UCSD-AML1 (cell line): ENCODE results near the gene ACVRL1.
"Not testable (repeated sequence)": the region's sequence is repeated elsewhere in the genome, so short reads cannot be mapped to it uniquely, and the experiment has no call there.

Experiments
- DNase-seq: peaks from one replicate; lab custom pipeline; 2025; ENCODE audit not compliant: unreplicated experiment; lab: John Stamatoyannopoulos, UW

ACVRL1 gene

GRCh38 chr12:51873251-51873994 is 33.9 kb upstream of the ACVRL1 start:
- no peak for DNase-seq

- no peak for DNase-seq
These were observed 33.3 kb upstream of the ACVRL1 start for GRCh38 chr12:51874000-51874399.

- DNase-seq, result no peak
These were observed 32.8 kb upstream of the ACVRL1 start for GRCh38 chr12:51874486-51874885.

DNA sequence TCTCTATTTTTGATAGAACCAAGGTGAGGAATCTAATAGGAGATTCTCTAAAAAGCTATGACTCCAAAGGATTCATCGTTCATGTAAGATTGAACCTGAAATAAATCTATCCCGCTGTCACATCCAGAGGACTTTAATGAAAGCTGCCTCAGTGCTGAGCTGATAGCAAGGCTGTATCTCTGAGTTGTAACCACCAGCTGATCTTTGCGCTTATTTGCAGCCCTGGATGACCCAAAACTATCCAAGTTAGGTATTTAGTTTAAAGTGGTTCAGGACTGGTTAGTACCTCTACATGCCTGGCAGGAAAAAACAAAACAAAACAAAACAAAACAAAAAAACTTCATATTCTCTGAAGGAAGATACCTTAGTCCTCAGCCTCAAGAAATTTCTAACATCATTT is 28.2 kb upstream of the ACVRL1 start:
- DNase-seq, result no peak

DNA sequence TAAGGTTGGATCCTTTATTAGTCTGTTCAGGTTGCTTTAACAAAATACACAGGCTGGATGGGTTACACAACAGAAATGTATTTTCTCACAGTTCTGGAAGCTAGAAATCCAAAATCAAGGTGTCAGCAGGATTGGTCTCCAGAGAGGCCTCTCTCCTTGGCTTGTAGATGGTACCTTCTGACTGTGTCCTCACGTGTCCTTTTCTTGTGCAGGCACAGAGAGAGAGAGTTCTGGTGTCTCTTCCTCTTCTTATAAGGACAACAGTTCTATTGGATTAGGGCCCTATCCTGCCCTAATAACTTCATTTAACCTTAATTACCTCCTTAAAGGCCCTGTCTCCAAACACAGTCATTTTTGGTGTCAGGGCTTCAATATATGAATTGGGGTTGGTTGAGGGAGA is 24.0 kb upstream of the ACVRL1 start:
- DNase-seq, result no peak

DNA sequence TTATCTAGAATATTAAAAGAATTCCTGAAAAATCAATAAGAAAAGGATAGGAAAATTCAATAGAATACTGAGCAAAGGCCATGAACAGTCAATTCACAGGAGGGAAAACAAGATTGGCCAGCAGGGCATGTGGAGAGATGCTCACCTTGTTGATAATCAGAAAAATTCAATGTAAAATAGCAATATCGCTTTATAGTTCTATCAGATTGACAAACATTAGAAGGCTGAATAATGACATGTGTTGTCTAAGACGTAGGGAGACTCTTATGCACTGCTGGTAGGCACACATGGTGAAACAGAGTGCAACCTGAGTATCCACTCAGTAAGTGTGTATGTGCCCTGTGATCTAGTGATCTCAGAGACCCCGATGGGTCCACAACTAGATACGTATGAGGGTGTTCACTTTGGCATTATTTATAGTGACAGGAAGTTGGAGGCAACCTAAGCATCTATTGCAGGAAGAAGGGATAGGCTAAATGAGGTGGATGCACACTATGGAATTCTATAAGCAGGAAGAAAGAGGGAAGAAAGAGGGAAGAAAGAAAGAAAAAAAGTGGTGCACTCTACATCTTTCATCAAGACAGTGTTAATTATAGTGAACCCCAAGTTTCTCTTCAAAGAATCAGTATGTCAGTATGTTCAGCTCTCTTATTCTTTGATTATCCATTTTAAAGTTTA is 23.2 kb upstream of the ACVRL1 start:
- no peak for DNase-seq

DNA sequence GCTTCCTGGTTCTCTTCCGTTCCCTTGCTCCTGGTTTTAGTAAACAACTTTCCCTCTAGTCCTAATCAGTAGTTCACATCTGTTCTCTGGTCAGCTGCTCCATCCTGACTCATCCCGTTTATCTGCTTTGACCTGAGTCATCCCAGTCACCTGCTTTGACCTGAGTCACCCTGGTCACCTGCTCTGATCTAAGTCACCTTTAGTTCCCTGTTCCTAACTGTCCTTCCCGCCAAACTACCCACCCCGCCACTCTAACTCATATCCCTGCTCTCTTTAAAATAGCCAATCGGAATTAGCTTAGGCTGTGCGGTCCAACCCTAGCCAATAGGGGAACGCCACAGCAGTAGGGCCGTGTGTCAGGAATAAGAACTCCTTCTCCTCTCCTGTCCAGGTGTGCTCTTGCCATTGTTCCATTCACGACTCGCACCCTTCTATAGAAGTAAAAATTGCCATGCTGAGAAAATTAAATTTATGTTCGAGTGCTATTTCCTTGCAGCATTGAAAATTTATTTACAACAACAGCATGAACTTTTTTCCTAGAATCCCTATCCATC is 22.6 kb upstream of the ACVRL1 start:
- DNase-seq, result no peak

- DNase-seq, result not testable (repeated sequence)
These were observed 21.8 kb upstream of the ACVRL1 start for GRCh38 chr12:51885294-51886020.

DNA sequence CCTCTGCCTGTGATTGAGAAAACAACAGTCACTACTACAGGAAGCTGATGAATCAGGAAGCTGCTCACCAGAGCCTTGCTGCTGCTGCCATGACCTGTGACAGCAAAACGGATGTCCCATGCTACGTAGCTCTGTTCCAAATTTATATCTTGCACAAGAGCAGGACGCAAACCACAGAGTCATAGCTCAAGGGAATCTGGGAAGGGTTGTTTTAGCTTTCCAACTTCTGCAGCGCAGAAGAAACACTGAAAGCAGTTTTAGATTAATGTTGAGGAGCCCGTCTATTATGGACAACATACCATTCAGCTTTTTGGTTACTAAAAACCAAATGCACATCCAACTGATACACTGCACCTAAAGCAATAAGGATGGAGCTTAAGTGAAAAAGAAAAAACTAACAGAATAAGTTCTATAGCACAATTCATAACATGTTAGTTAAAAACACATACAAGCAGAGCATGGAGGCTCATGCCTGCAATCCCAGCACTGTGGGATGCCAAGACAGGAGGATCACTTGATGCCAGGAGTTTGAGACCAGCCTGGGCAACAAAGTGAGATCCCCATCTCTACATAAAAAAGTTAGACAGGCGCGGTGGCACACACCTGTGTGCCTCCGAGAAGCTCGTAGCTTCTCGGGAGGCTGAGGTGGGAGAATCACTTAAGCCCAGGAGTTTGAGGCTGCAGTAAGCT is 21.1 kb upstream of the ACVRL1 start:
- peak; percentile 65 for DNase-seq

- DNase-seq, result no peak
These were observed 19.6 kb upstream of the ACVRL1 start, which contains the start of gene ANKRD33 for GRCh38 chr12:51887476-51888315. Gene ANKRD33, plus strand, starts transcription at chr12:51888103. Its CDS starts 84 bp downstream, at chr12:51888187.

- no peak for DNase-seq
These were observed 18.7 kb upstream of the ACVRL1 start for GRCh38 chr12:51888316-51889215.

DNA sequence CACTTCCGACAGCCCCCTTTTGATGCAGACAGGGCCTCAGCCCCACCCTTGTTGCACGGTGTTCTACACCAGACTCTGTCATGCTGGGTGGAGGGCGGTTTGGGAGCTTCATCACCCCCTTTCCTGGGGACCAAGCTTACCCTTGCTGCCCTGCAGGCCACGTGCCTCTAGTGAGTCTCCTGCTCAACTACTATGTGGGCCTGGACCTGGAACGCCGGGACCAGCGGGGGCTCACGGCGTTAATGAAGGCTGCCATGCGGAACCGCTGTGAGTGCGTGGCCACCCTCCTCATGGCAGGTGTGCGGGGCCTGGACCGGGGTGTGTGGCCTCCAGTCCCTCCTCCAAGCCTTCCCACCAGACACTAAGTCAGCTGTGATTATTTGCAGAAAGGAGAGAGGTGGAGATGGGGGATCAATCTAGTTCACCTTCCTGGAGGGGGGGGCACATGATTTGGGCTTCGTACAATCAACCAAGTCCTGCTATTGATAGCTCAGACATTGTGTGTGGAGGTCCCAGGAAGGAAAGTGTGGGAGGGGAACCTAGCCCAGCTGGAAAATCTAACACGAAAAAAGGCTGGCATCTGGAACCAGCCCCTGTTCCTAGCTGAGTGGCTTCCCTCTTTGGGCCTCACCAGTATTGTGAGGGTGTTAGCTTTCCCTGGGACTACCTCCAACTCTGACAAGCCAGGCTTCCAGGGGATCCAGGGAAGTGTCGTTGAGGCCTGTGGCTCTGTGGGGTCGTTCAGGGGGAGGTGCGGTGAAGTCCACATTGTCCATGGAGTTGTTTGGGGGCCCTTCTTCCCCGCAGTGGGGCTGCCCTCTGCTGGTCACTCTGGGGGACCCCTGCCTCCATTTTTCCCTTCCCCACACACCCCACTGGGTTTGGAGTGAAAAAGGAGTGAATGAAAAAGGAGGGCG is 17.8 kb upstream of the ACVRL1 start:
- no peak for DNase-seq

GRCh38 chr12:51890133-51890464 is 17.2 kb upstream of the ACVRL1 start:
- no peak for DNase-seq

DNA sequence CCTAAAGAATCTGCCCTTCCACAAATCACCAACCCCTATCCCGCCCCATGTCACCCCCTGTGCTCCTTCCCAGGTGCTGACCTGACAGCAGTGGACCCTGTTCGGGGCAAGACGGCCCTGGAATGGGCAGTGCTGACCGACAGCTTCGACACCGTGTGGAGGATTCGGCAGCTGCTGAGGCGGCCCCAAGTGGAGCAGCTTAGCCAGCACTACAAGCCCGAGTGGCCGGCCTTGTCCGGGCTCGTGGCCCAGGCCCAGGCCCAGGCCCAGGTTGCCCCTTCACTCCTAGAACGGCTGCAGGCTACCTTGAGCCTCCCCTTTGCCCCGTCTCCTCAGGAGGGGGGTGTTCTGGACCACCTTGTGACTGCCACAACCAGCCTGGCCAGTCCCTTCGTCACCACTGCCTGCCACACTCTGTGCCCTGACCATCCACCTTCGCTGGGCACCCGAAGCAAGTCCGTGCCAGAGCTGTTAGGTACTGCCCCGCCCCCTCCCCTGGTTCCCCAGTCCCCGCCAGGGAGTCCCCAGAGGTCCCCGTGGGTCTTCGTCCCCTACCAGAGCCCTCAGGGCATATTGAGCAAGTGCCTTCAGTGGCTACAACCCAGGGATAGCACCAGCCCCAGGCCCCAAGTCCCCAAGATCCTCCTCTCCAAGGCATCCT is 16.7 kb upstream of the ACVRL1 start:
- DNase-seq, result no peak

DNA sequence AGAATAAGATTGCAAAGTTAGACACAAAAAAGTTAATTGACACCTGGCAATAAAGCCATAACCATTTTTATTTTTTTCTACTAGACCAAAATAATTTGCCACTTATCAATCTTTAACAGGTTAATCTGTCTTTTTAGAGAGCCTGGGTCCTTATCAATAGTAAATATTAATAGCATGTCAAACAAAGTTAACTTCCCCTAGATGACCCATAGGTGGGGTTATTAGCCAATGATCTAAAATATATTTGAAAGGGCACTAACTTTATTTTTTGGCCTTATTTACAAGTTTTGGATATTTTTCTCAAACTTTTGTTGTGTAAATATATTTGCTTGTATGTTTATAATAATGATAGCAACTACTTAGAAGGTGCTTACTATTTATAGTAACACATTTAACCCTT is 15.5 kb upstream of the ACVRL1 start:
- no peak for DNase-seq

DNA sequence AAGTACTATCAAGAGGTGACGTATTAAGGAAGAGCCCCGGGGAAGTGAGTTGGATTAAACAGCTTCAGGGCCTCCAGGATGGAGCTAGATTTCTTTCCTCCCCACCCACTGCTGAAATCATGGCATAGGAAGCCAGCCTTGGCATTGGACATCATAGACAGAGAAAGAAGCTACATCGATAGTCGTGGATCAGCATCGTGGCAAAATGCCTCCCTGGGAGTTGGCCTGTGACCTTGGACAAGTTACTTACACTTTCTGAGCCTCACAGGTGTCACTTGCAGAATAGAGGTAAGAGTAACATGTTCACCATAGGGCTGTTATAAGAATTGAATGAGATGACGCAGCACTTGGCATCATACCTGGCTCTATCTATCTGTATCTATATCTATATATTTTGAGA is 13.5 kb upstream of the ACVRL1 start:
- DNase-seq, result no peak

DNA sequence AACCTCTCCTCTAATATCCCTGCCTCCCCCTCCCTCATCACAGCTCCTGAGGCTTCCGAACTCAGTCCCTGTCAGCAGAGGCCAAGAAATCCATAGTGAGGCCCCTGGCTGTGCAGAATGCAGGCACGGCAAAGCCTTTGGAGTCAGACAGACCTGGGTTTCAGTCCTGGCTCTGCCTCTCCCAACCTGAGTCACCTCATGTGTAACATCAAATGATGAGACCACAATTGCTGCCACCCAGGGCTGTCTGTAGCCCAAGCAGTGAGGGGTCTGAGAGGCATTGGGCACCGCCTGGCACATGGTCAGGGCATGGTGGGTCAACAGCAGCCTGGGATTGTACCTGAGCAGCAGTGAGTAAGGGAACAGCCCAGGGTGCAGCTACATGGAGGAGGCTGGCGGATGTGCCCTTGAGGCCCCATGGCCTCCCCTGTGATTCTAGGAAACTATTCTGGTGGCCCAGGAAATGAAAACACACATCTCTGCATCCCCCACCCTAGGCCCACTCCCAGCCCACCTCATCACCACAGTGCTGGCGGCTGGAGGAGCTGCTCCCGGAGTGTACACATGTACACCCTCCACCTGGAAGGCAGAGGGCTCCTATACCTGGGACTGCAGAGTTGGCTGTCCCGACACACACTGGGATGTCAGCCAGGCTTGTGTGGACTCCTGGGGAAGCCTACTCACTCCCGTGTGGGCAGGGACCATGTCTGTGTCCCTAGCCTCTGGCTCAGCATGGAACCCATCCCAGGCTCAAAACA is 11.7 kb upstream of the ACVRL1 start:
- DNase-seq, result no peak
